GM18867 (cell line): ENCODE results near the gene PANK4.
A peak's percentile ranks its signal among the peaks of the same experiment; 100 is the strongest.

ENCODE experiments used
- ATAC-seq: cut with Tn5 transposase; IDR thresholded peaks from one replicate; pipeline ENCODE4 v1.9.1; 2021; ENCODE audit warnings: mild to moderate bottlenecking, moderate library complexity; ENCODE audit not compliant: unreplicated experiment

The PANK4 gene

DNA sequence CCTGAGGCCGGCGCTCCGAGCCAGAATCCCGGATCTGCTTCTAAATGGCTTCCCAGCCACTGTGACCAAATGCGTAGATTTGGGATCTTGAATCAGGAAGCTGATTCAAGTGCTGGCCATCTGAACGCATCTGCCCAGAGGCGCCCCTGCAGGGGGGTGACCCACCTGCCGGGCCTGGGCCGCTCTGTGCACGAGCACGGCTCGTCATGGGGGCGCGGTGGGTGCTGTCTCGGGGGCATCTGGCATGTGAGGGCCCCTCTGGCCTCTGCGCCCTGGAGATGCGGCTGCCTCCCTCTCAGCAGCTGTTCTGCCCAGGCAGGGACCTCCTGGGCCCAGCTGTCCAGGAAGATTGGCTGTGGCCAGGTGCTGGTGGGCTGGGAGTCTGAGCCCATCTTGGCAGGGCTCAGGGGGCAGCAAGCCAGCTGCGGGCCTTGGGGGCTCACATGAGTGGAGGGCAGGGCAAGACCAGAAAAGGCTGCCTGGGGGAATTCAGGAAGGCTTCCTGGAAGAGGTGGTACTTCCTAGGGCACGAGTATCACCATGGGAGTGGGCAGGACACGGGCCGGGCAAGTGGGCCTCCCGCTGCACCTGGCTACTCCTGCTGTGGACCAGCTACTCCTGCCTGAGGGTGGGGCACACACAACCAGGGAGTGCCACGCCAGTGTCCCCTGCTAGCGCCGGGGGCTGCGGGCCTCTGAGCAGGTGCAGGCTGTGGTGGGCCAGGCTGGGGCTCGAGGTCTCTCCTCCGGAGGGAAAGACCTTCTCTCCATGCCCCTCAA is 25.2 kb downstream of the PANK4 start:
- no peak for ATAC-seq

DNA sequence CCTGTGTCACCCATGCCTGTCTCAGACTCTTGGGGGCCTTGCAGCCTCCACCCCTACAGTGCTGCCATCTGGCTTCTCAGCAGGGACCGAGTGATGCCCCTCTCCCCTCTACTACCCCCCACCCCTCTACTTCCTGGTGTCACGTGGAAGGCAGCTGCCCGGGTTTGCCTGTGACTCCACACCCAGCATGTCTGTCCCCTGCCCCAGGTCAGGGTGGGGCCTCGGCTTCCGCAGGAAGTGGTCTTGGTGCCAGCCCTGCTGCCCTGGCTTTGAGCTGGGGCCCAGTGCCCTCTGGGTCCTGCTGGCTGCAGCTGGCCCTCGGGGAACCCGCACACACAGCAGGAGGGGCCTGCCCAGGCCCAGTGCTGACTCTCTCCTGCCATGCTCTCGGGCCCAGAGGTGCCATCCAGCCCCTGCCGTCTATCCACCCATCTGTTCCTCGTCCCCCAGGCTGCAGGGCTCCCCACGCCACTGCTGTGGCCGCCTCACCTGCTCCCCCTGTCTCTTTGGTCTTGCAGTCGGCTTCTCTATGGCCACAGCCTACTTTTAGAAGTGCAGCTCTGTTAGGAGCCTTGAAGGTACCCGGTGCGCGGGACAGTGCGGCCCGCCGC is 26.3 kb downstream of the PANK4 start:
- ATAC-seq, result no peak

DNA sequence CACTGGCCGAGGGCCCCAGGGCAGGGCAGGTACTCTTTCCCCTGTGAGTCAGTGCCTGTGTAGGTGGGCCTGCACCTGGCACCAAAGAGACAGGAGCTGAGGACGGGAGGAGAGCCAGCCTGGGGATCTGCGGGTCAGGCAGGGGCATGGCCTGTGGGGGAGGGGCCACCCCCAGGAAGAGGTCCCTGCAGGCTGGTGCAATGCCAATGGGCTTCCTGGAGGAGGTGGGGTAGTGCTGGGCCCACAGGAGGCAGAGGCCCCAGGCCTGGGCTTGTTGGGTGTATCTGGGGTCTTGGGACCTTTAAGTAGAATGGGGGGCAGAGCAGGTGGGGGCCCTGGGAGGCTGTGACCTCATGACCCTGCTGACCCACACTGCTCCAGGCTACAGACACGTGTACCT is 27.1 kb downstream of the PANK4 start:
- no peak for ATAC-seq

DNA sequence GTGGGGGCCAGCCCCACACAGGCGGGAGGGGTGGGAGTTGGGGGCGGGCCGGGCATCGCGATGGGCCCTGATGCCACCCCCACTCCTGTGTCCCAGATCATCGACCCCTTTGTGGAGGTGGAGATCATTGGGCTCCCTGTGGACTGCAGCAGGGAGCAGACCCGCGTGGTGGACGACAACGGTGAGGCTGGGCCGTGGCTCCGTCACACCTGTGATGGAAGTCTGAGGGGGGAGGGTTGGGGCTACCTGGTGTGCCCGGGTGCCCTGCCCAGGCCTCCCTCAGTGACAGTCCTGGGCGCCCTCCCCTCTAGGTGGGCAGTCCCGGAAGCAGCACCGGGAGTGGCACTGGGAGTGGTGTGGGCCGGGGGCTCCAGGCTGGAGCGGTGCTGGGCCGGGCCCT is 27.7 kb downstream of the PANK4 start:
- no peak for ATAC-seq

DNA sequence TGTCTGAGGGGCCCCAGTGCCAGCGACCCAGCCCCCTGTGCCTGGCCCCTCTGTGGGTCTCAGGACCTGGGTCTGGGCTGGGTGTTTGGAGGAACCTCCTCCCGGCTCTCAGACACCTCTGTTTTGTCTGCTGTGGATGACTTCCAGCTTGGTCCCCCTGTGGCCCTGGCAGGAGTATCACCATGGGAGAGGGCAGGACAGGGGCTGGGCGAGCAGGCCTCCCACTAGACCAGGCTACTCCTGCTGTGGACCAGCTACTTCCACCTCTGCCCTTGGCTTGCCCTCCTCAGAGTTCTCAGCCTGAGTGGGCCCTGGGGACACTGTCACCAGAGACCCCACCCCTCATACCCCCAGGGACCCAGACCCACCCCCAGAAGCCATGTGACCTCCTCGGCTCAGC is 28.5 kb downstream of the PANK4 start:
- ATAC-seq, result no peak

DNA sequence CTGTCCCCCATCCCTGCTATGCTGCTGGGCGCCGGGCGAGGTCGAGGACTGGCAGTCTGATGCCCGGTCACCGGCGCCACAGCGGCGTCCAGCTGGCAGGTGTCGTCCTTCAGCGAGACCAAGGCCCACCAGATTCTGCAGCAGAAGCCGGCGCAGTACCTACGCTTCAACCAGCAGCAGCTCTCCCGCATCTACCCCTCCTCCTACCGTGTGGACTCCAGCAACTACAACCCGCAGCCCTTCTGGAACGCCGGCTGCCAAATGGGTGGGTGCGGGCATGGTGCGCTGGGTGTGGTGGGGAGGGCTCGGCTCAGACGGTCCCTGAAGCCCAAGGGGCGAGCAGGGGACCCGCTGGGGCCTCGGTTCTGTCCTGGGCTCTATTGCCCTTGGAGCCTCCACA is 29.6 kb downstream of the PANK4 start:
- ATAC-seq, result no peak

DNA sequence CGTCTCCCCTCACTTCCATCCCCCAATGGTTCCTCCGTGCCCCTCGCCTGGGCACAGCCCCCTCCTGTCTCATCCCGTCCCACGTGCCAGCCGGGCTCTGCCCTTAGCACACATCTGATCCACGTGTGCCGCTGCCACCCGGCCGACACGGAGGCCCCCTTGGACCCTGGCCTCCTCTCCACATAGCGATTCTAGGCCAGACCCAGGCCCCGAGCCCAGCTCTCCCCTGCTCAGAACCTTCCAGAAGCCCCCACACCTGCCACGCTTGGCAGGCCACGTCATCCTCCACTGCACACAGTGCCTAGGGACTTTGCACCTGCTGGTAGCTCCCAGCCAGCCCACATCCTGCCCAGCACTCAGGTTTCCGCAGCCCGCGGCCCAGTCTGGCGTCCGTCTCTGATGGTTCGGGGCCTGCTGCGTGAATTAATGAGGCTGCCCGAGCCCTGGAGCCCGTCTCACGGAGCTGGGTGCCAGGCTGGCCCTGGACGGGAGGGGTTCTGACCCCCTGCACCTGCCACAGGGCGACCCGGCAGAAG is 30.2 kb downstream of the PANK4 start:
- ATAC-seq, result peak; percentile 37

DNA sequence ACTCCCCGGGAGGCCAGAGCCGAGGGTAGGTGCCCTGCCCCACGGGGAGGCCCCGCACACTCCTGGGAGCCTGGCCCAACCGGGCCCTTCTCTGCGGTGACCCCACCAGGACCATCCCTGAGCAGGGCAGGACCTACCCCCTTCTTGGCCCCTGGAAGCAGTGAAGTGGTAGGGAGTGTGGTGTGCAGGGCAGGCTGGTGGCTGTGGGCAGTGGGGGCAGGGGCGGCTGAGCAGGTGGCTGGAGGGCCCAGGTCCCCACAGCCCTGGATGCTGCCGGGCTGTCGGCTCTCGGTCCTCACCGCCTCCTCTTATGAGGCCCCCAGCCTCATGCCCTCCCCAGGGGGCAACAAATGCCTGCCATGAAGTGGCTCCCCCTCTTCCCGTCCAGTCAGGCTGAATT is 30.9 kb downstream of the PANK4 start:
- no peak for ATAC-seq

DNA sequence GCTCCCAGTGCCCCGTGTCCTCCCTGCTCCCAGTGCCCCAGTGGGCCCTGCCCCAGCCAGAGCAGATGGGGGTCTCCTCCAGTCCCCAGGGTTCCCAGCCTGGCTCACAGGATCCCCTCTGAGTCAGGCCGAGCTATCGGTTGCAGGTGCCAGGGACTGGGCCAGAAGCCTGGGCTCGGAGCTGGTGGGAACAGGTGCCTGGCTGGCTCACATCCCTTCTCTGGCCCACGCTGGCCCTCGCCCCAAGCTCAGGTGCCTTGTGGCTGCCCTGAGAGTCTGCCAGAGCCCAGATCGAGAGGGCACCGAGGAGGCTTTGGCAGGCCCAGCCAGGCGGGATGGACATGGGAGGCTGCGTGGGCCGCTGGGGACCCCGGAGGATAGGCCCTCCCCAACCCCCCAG is 31.4 kb downstream of the PANK4 start:
- no peak for ATAC-seq

DNA sequence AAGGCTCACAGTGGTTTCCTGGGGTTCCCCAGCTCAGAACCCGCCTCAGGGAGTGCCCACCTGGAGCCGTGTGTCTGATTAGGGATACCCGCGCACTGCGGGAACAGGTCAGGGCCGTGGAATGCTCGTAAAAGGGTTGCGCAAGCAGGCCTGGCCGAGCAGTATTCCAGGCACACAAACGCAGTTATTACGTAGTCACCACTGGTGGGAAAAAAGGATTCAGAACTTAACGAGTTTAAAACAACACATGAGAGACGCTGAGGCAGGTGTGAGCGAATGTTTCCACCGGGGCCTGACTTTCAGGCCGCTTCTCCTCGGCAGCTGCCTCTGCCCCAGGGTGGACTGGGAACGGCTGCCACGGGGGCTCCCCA is 32.1 kb downstream of the PANK4 start:
- no peak for ATAC-seq

DNA sequence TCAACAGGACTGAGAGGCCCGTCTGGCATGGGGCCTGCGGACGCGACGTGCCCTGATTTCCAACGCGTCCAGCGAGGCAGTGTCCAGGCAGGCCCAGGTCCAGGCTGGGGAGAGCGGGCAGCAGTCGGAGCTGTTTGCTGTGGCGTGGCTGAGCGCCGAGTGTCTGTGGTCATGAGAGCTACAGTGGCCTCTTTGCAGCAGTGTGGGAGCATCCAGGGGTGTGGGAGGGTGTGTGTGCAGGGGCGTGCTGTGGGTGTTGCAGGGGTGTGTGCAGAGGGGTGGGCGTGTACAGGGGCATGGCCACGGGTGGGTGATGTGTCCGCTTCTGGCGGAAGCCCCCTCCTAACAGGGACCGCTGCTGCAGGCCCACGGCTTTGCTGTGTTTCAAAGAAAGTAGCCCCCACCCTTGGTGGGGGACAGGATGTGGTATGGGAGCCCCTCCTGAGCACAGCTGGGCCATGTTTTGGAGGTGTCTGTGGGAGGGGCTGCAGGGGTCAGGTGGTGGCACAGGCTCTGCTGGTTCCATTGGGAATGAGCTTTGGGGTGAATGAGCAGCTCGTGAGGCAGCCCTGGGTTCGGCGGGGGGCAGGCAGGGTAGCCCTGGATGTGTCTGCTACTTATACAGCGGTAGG is 32.6 kb downstream of the PANK4 start:
- ATAC-seq, result no peak

DNA sequence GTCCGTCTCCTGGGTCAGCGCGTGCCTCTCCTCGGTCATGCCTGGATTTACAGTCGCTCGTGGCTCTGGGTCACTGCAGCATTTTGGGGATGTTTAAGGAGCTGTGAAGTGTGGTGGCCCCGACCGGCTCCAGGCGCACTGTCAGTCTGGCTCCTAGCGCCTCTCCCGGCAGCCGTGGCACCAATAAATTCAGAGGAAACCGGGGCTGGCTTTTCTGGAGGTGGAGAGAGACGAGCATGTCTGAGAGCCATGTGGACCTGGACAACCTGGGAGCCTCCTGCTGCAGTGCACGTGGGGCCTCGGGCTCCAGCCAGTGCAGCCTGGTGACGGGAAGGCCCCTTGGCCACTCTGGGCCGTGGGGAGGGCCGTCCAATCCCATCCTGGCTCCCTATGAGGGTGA is 33.2 kb downstream of the PANK4 start:
- ATAC-seq, result no peak

DNA sequence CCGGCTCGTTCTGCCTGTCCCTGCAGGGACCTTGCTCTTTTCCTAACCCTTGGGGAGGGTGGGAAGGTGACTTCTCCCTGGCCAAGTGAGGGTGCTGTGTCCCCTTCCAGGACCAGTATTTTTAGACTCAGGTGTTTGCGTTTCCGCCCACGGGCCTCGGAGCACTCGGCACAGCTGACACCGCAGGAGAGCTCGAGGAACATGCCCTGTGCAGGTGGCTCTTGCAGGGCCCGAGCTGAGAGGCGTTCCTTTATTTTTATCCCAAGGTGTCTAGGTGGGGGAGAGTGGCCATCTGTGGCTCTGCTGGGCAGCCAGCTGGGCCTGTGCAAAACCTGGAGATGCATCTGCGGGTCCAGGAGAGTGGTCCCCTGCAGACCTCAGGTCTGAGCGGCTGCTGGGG is 34.3 kb downstream of the PANK4 start:
- ATAC-seq, result no peak

DNA sequence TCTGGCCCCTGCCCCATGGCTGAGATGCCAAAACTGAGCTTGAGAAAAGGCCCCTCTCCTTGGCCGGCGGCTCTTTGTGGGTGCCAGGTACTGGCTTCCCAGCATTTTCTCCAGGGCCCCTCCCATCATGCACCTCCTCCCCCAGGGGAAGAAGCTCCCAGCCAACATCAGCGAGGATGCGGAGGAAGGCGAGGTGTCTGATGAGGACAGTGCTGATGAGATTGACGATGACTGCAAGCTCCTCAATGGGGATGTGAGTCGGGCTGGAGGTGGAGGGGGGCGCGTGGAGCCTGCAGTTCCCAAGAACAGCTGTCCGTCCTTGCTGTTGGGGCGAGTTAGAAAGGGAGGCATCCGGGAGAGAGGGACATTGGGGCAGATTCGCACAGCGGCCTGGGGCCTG is 36.8 kb downstream of the PANK4 start:
- no peak for ATAC-seq

DNA sequence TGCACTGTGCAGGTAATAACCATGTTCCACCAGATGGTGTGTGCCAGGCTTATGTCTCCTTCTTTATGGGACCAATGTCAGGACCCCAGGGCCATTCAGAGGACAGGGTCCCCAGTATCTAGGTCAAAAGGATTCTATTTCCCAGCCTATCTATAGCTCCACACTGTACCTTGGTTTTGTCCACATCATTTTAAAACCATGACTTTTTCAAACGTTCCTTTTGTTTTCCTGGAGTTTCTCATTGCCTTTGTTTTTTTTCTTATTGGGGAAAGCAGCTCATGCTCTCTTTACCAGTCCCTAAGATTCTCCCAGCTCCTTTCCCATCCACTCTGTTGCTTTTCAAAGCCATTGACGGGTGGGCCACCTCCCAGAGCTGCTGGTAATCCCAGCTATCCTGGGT is 37.7 kb downstream of the PANK4 start:
- no peak for ATAC-seq

DNA sequence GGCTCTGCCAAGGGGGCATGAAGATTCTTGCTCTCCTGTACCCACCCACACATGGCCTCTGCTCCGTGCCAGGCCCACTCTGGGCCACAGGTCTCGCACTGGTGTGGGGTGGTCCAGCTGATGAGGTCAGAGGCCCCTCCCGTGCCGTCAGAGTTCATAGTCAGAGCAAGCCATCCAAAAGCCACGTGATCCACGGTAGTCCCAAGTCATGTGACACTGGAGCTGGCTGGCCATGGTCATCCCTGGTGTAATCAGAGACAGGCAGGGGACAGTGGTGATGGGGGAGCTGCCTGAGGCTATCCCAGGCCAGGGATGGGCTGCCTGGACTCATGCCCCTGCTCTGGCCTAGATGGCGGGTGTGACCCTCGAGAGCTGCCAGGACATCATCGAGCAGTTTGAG is 39.8 kb downstream of the PANK4 start:
- no peak for ATAC-seq

DNA sequence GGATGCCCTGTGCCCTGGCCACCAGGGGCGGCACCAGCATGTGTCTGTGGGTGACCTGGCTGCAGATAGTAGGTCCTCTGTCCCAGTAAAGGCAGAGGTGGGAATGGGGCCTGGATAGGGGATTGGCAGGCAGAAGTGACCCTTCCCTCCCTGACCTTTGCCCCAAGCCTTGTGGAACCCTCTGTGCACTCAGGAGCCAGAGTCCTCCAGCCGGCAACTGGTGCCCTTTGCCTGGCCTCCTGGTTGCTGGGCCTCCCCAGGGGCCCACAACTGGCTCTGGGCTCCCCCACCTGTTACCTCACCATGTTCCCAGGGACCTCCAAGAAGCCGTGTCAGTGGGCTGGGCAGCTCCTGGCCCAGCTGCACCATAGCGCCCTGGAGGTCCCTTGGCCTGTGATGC is 40.4 kb downstream of the PANK4 start:
- no peak for ATAC-seq

DNA sequence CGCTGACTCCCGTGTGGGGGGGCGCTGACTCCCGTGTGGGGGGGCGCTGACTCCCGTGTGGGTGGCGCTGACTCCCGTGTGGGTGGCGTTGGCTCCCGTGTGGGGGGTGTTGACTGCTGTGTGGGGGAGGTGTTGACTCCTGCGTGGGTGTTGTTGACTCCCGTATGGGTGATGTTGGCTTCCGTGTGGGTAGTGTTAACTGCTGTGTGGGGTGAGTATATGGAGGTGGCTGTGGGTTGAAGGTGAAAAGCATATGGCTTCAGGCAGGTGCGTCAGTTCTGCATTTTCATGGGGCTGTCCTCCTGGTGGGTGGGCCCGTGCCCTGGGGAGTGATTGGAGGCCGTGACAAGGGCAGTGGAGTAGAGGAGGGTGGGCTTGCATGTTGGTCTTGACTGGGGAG is 42.4 kb downstream of the PANK4 start:
- ATAC-seq, result no peak

DNA sequence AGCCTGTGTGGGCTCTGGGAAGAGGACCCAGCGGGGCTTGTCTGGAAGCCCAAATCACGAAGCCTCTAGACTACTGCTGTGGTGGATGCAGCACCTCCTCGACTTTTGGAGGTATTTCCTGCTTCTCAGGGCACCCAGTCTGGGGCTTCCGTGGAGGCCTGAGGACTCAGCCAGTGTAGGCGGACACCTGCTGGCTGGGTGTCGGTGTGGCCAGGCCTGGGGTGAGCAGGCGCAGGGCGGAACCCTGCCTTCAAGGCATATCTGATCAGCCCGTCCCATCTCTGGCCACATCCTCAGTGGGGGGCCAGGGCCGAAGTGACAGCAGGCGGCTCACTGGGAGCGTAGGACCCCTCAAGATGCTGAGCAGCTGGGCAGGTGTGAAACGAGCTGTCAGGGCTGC is 43.4 kb downstream of the PANK4 start:
- ATAC-seq, result no peak

DNA sequence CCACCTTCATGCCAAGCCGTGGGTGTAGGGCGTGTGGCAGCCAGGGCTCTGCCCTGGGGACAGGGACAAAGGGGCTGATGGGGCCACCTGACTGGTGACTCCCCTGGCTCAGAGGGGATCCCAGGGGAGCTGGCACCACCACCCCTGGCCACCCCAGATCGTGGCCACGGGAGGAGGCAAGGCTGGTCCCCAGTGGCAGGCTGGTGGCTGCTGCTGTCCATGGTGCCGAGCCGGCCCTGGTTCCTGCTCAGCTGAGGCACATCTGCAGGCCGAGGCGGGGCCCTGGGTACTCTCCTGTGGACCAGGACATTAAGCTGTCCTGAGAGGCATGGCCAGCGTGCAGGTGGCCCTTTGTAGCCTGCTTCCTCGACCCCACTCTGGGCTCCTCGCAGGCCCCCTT is 43.8 kb downstream of the PANK4 start:
- ATAC-seq, result no peak

DNA sequence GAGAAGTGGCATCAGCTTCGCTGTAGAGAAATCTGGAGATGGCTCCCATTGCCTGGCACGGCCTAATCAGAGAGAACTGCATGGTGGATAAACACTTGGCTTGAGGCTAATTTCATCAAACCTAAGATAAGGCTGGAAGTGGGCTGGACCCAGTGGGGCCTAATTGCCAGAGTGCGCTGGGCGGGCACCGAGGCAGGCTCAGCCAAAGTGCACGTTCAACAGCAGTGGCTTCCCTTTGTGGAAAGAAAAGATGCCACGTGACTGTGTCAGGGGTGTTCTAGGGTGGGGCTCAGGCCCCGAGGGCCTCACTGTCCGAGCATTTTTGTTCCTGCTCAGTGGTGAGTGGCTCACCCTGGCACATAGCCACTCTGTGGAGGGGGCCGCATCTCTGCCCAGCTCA is 44.5 kb downstream of the PANK4 start:
- no peak for ATAC-seq

DNA sequence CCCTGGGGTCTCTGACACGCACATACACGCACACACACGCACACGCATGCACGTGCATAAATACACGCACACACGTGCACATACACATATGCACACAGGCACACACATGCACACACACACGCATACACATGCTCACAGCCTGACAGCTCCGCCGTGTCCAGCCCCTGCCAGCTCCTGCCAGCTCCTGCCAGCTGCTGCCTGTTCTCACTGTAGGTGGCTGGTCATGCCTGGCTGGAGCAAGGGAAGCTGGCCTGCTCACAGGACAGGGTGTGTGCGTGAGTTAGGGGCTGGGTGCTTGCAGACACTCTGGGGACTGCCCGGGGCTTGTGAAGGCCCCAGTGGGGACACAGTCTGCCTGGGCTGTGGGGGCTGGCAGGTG is 45.4 kb downstream of the PANK4 start:
- no peak for ATAC-seq
